HG03521 (cell line): ENCODE data around the gene KIF24.
"Not testable (repeated sequence)": the region's sequence is repeated elsewhere in the genome, so short reads cannot be mapped to it uniquely, and the experiment has no call there.

Experiments
- ATAC-seq: cut with Tn5 transposase; IDR thresholded peaks from one replicate; pipeline ENCODE4 v1.9.1; 2021; ENCODE audit warnings: mild to moderate bottlenecking, moderate library complexity; ENCODE audit not compliant: unreplicated experiment

The KIF24 gene, protein sequence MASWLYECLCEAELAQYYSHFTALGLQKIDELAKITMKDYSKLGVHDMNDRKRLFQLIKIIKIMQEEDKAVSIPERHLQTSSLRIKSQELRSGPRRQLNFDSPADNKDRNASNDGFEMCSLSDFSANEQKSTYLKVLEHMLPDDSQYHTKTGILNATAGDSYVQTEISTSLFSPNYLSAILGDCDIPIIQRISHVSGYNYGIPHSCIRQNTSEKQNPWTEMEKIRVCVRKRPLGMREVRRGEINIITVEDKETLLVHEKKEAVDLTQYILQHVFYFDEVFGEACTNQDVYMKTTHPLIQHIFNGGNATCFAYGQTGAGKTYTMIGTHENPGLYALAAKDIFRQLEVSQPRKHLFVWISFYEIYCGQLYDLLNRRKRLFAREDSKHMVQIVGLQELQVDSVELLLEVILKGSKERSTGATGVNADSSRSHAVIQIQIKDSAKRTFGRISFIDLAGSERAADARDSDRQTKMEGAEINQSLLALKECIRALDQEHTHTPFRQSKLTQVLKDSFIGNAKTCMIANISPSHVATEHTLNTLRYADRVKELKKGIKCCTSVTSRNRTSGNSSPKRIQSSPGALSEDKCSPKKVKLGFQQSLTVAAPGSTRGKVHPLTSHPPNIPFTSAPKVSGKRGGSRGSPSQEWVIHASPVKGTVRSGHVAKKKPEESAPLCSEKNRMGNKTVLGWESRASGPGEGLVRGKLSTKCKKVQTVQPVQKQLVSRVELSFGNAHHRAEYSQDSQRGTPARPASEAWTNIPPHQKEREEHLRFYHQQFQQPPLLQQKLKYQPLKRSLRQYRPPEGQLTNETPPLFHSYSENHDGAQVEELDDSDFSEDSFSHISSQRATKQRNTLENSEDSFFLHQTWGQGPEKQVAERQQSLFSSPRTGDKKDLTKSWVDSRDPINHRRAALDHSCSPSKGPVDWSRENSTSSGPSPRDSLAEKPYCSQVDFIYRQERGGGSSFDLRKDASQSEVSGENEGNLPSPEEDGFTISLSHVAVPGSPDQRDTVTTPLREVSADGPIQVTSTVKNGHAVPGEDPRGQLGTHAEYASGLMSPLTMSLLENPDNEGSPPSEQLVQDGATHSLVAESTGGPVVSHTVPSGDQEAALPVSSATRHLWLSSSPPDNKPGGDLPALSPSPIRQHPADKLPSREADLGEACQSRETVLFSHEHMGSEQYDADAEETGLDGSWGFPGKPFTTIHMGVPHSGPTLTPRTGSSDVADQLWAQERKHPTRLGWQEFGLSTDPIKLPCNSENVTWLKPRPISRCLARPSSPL (N-terminal part only)

DNA sequence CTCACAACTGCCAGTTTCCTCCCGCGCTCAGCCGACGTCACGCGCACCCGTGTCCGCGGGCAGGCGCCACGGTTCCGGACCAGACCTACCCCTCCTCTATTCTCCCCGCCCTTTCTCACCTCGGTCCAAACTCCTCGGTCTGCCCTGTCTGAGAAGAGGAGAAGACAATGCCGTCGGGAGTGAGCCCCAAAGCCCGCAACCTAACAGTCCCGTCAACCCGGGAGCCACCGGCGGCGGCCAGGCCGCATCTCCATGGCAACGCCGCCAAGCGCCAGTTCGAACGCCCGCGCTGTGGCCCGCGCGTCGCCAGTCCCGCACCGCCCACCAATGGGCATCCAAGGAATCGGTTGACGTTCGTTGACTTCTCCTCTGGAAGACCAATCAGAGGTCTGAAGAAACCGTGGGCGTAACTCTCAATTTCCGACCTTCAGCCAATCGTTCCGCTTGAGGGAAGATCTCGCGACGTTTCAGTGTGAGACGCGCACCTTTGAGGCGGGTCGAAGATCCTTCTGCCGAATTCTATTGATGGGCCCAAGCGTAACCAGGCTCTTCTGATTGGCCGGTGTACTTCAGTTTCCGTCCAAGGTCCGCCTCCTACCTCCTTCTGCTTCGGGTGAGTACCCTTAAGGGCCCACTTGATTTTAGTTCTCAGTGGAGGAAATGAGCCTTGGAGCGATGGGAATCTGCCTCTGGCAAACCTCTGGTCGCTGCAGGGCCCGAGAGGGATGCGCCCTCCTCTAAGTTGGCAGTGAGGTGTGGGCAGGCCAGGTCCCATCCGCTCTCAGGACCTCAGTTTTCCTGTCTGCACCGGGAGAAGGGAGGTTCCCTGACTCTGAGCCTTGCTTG lies at the start of gene KIF24, which contains the start of gene NUDT2:
Gene KIF24, minus strand, starts transcription at position 282 of the 846 bp plus-strand sequence. CDS start 17,922 bp downstream, outside the sequence.
Gene NUDT2, plus strand, starts transcription at position 583 of the 846 bp plus-strand sequence. CDS start 9,471 bp downstream, outside the sequence.
- peak; percentile 93 for ATAC-seq

DNA sequence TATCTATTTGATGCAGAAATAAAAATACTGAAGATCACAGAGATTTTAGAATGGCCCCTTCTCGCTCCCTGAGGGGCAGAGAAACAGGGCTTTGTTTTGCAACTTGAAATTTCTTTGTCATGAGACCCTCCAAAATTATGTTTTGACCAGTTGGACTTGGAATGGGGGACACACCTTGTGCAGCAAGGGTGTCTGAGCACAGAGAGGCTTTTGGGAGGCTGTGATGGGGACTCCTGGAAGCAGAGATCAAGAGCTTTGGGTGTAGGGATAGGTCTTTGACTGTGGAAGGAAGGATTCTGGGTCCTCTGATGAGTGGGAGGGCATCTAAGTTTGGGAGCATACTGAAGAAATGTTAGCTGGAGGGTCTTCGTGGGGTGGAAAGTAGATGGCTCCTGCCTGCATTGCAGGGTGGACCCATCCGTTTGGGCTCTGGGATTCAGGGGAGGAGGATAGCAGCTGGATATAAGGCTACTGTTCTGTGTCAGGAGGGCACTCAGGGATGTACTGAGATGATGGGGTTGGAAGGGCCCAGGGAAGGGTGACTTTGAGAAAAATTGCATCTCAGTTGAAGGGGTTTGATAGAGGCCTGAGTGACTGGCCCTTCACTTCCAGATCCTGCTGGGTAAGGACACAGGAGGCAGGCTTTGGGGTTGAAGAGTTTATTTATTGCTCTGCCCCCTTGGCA lies 49.5 kb upstream of the KIF24 start:
- ATAC-seq, result no peak

DNA sequence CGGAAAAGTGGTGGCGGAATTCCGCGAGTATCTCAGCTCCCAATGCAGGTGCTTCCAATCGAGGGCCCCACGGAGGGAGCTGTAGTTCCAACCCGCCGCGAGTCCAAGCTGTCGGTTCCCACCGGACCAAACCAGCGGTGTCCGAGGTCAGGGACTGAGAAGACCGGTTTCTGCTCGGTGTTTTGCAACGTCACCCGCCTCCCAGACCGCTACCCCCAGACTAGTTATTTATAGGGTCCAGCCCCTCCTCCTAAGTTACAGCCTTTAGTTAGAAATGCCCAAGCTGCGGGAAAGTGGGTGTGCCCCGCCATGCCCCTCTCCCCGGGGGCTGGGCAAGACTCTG lies 48.3 kb upstream of the KIF24 start:
- ATAC-seq, result no peak

DNA sequence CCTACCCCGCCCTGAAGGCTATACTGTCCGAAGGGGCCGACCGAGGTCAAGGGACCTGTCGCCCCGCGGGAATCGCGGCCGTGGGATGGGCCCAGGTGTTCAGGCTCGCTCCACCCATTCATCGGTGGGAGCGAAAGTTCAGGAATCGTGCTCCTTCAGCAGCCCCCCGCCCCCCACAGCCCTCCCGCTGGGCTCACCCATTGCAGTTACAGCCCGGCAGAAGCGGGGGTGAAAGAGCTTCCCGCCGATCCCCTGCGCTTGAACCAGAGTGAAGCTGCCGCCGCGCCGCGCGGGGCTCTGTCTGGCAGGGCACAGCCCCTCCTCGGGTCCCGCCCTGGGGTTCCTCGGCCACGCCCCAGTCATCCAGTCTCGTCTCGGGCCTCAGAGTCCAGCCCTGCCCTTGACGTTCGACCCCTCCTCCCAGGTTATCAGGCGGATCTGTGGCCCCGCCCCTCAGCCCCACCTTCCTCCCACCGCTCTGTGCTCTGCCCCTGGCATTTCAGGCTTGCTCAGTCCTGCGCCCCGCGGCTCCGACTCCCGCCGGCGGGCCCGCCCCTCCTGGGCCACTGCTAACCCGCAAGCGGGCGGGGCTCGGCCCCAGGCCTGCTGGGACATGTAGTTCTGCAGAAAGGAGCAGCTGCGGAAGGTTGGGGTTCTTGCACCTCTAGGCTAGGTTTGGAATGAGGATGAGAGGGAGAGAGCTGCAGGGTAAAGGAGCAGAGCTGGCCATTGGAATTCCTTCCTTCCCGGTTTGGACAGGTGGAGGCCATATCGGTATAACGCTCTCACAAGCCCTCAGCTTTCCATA lies 47.7 kb upstream of the KIF24 start, which contains the start of gene MYORG:
Gene MYORG, minus strand, starts transcription at position 303 of the 808 bp plus-strand sequence. CDS start 3,955 bp downstream, outside the sequence.
- ATAC-seq, result peak; percentile 77

DNA sequence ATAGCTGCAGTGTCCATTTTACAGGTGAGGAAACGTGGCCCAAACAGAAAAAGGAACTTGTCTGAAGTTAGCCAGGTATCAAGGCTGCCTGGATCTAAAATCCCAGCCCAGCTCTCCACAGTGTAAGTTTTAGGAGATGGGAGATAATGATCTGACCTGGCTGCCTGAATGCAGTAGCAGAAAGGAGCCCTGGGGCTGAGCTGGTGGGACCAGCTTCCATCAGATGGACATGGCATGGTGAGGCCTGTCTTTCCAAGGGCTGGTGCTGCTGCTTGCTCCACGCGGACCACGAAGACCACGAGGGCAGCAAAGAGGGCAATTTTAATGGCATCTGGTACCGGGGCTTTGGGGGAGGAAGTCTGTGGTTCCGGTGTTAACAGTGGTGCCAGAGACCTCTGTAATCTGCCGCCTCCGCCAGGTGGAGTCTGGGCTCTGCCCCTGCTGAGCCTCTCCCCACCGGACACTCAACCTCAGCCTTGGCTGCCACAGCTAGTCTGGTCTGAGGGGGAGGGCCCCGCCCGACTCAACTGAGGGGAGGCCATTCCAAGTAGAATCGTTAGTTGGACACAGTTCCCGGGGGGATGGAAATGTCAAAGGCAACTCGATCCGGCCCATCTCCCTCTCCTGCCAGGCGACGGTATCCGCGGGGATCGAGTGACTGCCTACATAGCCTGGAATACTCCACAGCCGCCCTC lies 47.0 kb upstream of the KIF24 start:
- no peak for ATAC-seq

DNA sequence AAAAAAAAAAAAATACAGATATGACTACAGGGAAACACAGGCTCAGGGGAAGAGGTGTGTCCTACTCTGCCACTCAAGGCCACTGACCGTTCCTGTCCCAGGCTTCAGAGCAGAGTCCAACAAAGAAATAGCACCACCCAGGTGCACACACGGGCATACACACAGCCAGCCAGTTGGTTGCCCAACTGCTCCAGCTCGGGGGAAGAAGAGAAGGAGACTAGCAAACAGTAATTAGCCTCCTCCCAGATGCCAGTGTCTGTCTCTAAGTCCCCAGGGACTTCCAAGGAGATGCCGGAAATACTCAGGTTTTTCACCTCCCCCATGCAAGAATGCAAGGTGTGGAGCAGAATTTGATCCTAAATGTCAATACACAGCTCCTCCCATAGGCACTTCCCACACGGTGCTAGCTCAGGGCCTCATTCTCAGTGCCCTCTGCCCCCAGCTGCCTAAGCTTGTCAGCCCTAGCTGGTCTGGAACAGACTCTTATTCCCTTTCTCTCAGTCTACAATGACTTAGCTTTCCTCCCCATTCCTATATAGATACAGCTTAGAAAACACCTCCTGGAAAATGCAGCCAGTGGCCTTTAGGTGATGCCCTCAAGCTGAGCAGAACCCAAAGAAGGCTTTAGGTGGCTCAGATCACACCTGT lies 46.0 kb upstream of the KIF24 start:
- no peak for ATAC-seq

DNA sequence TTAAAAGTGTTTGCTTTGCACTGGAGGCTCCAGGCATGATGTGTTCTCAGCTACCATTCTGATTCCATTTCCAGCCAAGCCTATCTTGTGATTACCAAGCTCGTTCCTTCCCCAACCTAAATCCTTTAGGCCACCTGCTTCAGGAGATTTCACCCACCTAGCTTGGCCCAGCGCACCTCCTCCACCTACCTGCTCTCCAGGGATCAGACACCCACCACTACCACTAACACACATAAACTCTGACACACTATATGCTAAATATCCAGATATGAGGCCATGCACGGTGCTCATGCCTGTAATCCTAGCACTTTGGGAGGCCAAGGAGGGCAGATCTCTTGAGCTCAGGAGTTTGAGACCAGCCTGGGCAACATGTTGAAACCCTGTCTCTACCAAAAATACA lies 45.3 kb upstream of the KIF24 start:
- ATAC-seq, result no peak

DNA sequence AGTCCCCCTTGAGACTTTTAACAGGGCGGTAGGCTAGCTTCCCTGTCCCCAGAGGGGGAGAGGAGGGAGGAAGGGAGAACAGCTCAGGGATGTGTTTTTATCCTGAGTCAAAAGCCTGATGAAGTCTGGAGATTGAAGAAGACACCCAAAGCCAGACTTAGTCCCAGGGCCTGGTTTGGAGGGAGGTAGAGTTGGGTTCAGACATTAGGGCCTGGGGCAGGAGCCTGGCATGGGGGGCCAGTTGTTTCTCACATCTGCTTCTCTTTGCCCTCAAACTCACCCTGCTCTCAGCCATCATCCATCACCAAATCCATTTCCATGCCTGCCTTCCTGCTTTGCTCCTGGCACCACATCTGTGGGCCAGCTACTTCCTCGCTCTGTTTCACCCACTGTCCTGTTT lies 44.7 kb upstream of the KIF24 start:
- no peak for ATAC-seq

DNA sequence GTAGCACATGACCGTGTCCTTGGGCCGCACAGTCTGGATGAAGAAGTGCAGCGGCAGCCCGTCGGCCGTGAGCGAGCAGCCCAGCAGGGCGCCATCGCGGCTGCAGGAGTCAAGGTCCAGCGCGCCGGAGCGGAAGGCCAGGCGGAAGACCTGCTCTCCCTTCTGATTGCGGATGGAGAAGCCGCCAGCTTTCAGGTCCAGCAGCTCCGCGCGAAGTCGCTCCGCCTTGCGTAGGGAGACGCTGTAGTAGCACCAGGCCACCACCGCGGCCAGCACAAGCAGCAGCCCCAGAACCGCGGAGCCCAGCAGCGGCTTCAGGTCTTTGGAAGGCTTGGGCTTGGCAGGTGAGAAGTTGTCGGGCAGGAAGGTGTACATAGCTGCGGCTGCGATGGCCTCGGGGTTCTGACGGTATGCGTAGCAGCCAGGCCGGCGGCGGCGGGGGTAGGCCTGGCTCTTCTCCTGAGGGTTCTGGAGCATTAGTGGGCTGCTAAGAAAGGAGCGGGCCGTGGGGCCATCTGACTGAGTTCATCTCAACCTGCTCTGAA lies 43.5 kb upstream of the KIF24 start:
- no peak for ATAC-seq

DNA sequence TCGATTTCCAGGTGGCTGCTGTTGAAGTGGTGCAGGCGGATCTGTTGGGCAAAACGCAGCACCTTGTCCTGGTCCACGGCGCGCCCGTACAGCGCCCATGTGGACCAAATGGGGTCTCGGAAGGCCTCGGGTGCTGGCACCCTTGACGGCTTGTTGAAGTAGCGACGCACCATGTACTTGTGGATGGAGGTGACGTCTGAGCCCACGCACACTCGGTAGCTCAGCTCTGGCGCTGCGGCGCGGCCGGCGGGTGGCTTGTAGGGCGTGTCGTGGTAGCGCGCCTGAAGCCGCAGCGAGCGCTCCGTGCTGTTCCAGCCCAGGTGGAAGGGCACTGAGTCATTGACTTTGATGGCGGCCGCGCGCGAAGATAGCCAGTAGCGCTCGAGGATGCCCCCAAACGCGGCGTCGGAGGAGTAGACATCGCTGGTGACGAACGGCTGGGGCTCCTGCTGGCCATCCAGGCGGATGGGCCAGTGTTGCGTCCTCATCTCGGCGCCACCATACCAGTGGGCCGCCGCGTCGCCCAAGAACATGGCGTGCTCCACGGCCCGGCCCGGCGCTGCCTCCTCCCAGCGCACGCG lies 42.9 kb upstream of the KIF24 start:
- no peak for ATAC-seq

DNA sequence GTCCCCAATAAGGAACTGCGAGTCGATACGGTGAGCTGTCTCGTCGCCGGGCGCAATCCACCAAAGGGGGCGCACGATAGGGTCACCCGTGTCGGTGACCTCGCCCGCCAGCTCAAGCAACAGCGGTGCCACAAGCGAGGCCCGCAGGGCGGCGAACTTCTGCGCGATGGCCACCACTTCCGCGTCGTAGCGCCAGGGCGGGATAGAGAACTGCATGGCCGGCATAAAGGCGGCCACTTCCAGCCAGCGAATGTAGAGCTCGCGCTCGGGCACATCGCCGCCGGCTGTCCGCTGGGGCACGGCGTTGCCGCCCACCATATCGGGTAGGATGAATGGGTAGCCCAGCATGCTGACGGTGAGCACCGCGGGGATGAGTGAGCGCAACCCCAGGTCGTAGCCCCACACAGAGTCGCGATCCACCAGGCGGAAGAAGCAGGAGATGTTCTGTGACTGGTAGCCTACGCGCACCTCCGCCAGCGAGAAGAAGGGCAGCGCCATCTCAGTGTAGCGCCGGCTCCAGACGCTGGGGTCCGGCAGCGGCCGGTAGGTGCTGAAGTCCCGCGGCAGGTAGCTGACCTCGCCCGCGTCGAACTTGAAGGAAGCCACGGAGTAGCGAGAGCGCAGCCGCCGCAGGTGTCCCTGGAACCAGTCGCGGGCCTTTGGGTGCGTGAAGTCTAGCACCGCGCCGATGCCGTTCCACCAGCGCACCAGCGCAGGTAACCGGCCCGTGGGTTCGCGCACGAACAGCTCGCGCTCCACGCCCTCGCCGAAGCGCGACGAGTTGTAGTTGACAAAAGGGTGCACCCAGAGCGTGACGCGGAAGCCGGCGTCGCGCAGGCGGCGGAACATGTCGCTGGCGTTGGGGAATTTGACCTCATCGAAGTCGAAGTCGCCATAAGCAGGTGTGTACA lies 42.2 kb upstream of the KIF24 start:
- no peak for ATAC-seq

DNA sequence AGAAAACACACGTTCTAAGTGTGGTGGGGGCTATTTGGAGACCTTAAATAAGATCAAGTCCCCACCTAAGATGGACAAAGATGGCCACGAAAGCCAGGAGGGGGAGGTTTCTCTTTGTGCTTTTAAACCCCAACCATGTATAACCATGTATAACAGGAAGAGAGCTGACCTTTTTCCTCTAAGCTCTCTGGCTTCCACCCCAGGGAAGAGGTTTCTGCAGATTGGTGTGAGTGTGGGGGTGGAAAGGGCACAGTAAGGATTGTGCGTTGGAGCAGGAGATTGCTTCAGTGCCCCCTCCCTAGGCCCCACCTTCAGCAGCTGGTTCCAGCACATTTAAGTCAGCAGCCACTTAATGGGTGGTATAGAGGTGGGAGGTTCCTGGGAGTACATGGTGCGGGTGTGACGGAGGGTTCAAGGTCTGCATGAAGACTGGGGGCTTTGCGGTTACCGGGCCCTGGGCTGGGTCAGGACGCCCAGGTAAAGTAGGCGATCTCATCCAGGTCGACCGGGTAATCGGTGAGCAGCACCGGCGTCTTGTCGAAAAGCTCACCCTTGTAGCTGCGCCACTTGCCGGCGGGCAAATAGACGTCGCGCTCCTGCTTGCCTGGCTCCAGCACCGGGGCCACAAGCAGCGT lies 41.4 kb upstream of the KIF24 start:
- ATAC-seq, result no peak

DNA sequence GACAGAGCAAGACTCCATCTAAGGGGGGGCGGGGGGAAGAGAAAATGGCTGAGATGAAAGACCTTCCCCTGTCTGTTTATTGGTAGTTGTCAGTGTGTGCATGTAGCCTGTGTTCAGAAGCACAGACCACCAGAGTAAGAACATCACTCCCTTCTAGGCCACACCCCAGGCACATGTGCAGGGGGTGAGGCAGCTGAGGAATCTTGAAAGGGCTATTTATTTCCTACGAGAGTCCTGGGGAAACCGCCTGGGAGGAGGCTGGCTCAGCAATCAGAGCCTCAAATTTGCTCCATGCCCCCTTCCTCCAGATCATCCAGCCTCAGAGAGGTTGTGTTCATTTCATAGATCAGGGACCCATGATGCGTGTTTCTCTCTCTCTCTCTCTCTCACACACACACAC lies 40.6 kb upstream of the KIF24 start:
- ATAC-seq, result no peak

DNA sequence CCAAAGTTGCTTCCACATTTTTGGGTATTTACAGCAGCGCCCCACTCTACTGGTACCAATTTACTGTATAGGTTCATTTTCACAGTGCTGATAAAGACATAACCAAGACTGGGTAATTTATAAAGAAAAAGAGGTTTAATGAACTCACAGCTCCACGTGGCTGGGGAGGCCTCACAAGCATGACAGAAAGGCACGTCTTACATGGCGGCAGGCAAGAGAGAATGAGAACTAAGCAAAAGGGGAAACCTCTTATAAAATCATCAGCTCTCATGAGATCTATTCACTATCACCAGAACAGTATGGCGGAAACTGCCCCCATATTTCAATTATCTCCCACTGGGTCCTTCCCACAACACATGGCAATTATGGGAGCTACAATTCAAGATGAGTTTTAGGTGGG lies 39.7 kb upstream of the KIF24 start:
- ATAC-seq, result not testable (repeated sequence)

DNA sequence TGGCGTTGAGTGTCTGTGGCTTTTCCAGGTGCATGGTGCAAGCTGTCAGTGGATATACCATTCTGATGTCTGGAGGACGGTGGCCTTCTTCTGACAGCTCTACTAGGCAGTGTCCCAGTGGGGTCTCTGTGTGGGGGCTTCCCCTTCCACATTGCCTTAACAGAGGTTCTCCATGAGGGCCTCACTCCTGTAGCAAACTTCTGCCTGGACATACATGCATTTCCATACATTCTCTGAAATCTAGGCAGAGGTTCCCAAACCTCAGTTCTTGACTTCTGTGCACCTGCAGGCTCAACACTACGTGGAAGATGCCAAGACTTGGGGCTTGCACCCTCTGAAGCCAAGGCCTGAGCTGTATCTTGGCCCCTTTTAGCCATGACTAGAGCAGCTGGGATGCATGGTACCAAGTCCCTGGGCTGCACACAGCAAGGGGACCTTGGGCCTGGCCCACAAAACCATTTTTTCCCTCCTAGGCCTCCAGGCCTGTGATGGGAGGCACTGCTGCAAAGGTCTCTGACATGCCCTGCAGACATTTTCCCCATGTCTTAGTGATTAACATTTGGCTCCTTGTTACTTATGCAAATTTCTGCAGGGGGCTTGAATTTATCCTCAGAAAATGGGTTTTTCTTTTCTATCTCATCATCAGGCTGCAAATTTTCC lies 38.8 kb upstream of the KIF24 start:
- ATAC-seq, result not testable (repeated sequence)
